ENCODE data around the gene RNF150. TPM values are rescaled to one million over a fixed set of nuclear protein-coding genes. Genes with fewer than 3 reads are reported as not detected.

RNF150 gene
- total RNA-seq, 1 experiment from 2014 or later = 4.4 TPM

- H4K20me1 ChIP-seq (ENCODE audit: control insufficient read depth, insufficient read depth, insufficient read length) = no peaks in the 10 kb centered on the region
- H2BK20ac ChIP-seq (ENCODE audit: low read depth, low read length, poor library complexity, severe bottlenecking) = no peak overlapping the region
- no peak overlapping the region for H2BK12ac ChIP-seq (ENCODE audit: insufficient read length, low read depth, low read length)
- H3K14ac ChIP-seq (ENCODE audit: insufficient read depth, low read length) = no peak overlapping the region
- H3K4ac ChIP-seq (ENCODE audit: low read depth, low read length) = no peak overlapping the region
- H4K91ac ChIP-seq (ENCODE audit: insufficient read length, low read depth, low read length) = no peak overlapping the region
- no peaks in the 10 kb centered on the region for H3K4me1 ChIP-seq (ENCODE audit: insufficient read depth, low read length)
- Mint-ChIP-seq H3K4me1 (no peaks in the 10 kb centered on the region), H3K9me3 (no peaks in the 10 kb centered on the region), H3K27ac (no peak overlapping the region), H3K36me3 (ENCODE audit: insufficient read depth in 1 of 3, low read depth in 3 of 3) (no peaks in the 10 kb centered on the region; a peak in 1 of 7 replicates), H3K4me3 (no peak overlapping the region), H3K27me3 (ENCODE audit: low read depth) (no peaks in the 10 kb centered on the region)
- no peak overlapping the region for H2BK120ac ChIP-seq (ENCODE audit: low read depth, low read length, poor library complexity, severe bottlenecking)
- no peak overlapping the region for H3K4me2 ChIP-seq (ENCODE audit: insufficient read depth, insufficient read length, low read length)
- H2AFZ ChIP-seq (ENCODE audit: low read length) = no peak overlapping the region
- H4K8ac ChIP-seq (replicated peaks; ENCODE audit: insufficient read length, low read depth, low read length) = no peak overlapping the region
- WGBS (ENCODE audit: extremely low coverage, insufficient read length, low lambda C conversion rate) = no CpG with 5 or more reads among the region's 7 CpGs
- no peak overlapping the region for H2BK5ac ChIP-seq (ENCODE audit: insufficient read length, low read length)
- H3K9me3 ChIP-seq (ENCODE audit: control insufficient read depth, low read depth, low read length) = no peaks in the 10 kb centered on the region
- no peak overlapping the region for H3K9ac ChIP-seq (ENCODE audit: extremely low read depth, insufficient read length, low read length)
- no peak overlapping the region for H3K56ac ChIP-seq (ENCODE audit: insufficient read length, low read depth, low read length)
- H3T11ph ChIP-seq (ENCODE audit: low read length) = no peak overlapping the region
- H2BK15ac ChIP-seq (ENCODE audit: low read depth, low read length) = no peak overlapping the region
- no peak overlapping the region for H4K5ac ChIP-seq (ENCODE audit: insufficient read length, low read depth, low read length)
- TF ChIP-seq, protein P1, sequence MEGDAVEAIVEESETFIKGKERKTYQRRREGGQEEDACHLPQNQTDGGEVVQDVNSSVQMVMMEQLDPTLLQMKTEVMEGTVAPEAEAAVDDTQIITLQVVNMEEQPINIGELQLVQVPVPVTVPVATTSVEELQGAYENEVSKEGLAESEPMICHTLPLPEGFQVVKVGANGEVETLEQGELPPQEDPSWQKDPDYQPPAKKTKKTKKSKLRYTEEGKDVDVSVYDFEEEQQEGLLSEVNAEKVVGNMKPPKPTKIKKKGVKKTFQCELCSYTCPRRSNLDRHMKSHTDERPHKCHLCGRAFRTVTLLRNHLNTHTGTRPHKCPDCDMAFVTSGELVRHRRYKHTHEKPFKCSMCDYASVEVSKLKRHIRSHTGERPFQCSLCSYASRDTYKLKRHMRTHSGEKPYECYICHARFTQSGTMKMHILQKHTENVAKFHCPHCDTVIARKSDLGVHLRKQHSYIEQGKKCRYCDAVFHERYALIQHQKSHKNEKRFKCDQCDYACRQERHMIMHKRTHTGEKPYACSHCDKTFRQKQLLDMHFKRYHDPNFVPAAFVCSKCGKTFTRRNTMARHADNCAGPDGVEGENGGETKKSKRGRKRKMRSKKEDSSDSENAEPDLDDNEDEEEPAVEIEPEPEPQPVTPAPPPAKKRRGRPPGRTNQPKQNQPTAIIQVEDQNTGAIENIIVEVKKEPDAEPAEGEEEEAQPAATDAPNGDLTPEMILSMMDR (conservative IDR thresholded peaks at IDR 0.05) = no peak
- H2AK5ac ChIP-seq (ENCODE audit: insufficient read length, low read length) = no peak overlapping the region
- H3K18ac ChIP-seq (ENCODE audit: insufficient read length, low read depth, low read length) = no peak overlapping the region
- no peaks in the 10 kb centered on the region for H3K79me2 ChIP-seq (ENCODE audit: insufficient read depth, low read length)
- no peak overlapping the region for H3K27ac ChIP-seq (ENCODE audit: insufficient read length, low read depth, low read length)
- H3K23ac ChIP-seq (ENCODE audit: insufficient read length, low read depth, low read length) = no peak overlapping the region
- H3K79me1 ChIP-seq (ENCODE audit: insufficient read depth, low read depth, low read length, poor library complexity, severe bottlenecking) = no peaks in the 10 kb centered on the region
- H3K23me2 ChIP-seq (ENCODE audit: insufficient read length, low read depth, low read length, poor library complexity, severe bottlenecking) = no peaks in the 10 kb centered on the region
- no peak for DNase-seq
- no peaks in the 10 kb centered on the region for H3K27me3 ChIP-seq (ENCODE audit: insufficient read depth, low read length)
These were observed 106.4 kb downstream of the RNF150 start for GRCh38 chr4:141026900-141027299.
